Parathyroid adenoma (tissue), 2 donors: ENCODE results near the gene SLC7A1.

ENCODE experiments used
- H2AFZ ChIP-seq: fragments of 300-600 bp; sonication (generic); one replicate; pipeline ENCODE4 v1.7.0; 2017; ENCODE audit warnings: antibody characterized with exemption, mild to moderate bottlenecking
- H3K27ac ChIP-seq: fragments of 300-600 bp; sonication (generic); one replicate; pipeline ENCODE4 v1.7.0; 2017
- H3K27me3 ChIP-seq: fragments of 300-600 bp; sonication (generic); one replicate; pipeline ENCODE4 v1.7.0; 2017; ENCODE audit warnings: low read length; ENCODE audit not compliant: control insufficient read depth, insufficient read depth
- H3K36me3 ChIP-seq: fragments of 300-600 bp; sonication (generic); one replicate; pipeline ENCODE4 v1.7.0; 2017; ENCODE audit warnings: low read length; ENCODE audit not compliant: control insufficient read depth, insufficient read depth
- H3K4me1 ChIP-seq: fragments of 300-600 bp; sonication (generic); one replicate; pipeline ENCODE4 v1.7.0; 2017; ENCODE audit warnings: control low read depth
- H3K4me2 ChIP-seq: fragments of 300-600 bp; sonication (generic); one replicate; pipeline ENCODE4 v1.7.0; 2017; ENCODE audit warnings: low read length
- H3K4me3 ChIP-seq: fragments of 300-600 bp; sonication (generic); one replicate; pipeline ENCODE4 v1.7.0; 2017; ENCODE audit warnings: low read depth, low read length
- H3K79me2 ChIP-seq: fragments of 300-600 bp; sonication (generic); one replicate; pipeline ENCODE4 v1.7.0; 2017; ENCODE audit warnings: control low read depth
- H3K9ac ChIP-seq: fragments of 300-600 bp; sonication (generic); one replicate; pipeline ENCODE4 v1.7.0; 2017; ENCODE audit warnings: mild to moderate bottlenecking
- H3K9me3 ChIP-seq: fragments of 300-600 bp; sonication (generic); one replicate; pipeline ENCODE4 v1.7.0; 2017; ENCODE audit warnings: low read length; ENCODE audit not compliant: control insufficient read depth
- CTCF ChIP-seq: fragments of 300-600 bp; sonication (generic); IDR thresholded peaks from one replicate; pipeline ENCODE4 v1.7.0; 2017; ENCODE audit warnings: antibody characterized with exemption, mild to moderate bottlenecking
- donor health status: primary hyperparathyroidism.

The SLC7A1 gene

GRCh38 chr13:29513981-29514719, 81.3 kb downstream of the SLC7A1 start:
- Histone ChIP-seq H3K9me3 (no peaks in the 10 kb centered on the region), H3K4me3 (no peak overlapping the region), H3K27ac (no peak overlapping the region), H3K4me1 (no peaks in the 10 kb centered on the region), H3K9ac (no peak overlapping the region), H3K79me2 (no peaks in the 10 kb centered on the region), H3K4me2 (no peak overlapping the region), H3K36me3 (no peaks in the 10 kb centered on the region), H2AFZ (no peak overlapping the region), H3K27me3 (no peaks in the 10 kb centered on the region)
- TF ChIP-seq CTCF: no peak

- Histone ChIP-seq H3K4me3 (no peak overlapping the region), H3K9me3 (no peaks in the 10 kb centered on the region), H2AFZ (no peak overlapping the region), H3K9ac (no peak overlapping the region), H3K27me3 (no peaks in the 10 kb centered on the region), H3K4me1 (no peaks in the 10 kb centered on the region), H3K36me3 (no peaks in the 10 kb centered on the region), H3K27ac (no peak overlapping the region), H3K79me2 (no peaks in the 10 kb centered on the region), H3K4me2 (no peak overlapping the region)
- TF ChIP-seq CTCF: no peak
These were observed 82.2 kb downstream of the SLC7A1 start for GRCh38 chr13:29513002-29513980.

GRCh38 chr13:29511980-29512379, 83.5 kb downstream of the SLC7A1 start:
- Histone ChIP-seq H3K36me3 (no peaks in the 10 kb centered on the region), H3K9ac (no peak overlapping the region), H3K27ac (no peak overlapping the region), H3K4me2 (no peak overlapping the region), H3K9me3 (no peaks in the 10 kb centered on the region), H3K79me2 (no peaks in the 10 kb centered on the region), H3K4me3 (no peak overlapping the region), H2AFZ (no peak overlapping the region), H3K27me3 (no peaks in the 10 kb centered on the region), H3K4me1 (no peaks in the 10 kb centered on the region)
- no peak for TF ChIP-seq CTCF

- no peak overlapping the region for H3K27ac ChIP-seq
- no peaks in the 10 kb centered on the region for H3K36me3 ChIP-seq
- no peak overlapping the region for H3K9ac ChIP-seq
- no peak for TF ChIP-seq CTCF
- no peaks in the 10 kb centered on the region for H3K79me2 ChIP-seq
- no peaks in the 10 kb centered on the region for H3K27me3 ChIP-seq
- H2AFZ ChIP-seq: no peak overlapping the region
- no peak overlapping the region for H3K4me2 ChIP-seq
- H3K4me3 ChIP-seq: no peak overlapping the region
- no peaks in the 10 kb centered on the region for H3K9me3 ChIP-seq
- H3K4me1 ChIP-seq: no peaks in the 10 kb centered on the region
These were observed 84.2 kb downstream of the SLC7A1 start for GRCh38 chr13:29511106-29511796.
